ENCODE data around the gene GOLGA6L2.
"Not testable (repeated sequence)": the region's sequence is repeated elsewhere in the genome, so short reads cannot be mapped to it uniquely, and the experiment has no call there.

The GOLGA6L2 gene

DNA sequence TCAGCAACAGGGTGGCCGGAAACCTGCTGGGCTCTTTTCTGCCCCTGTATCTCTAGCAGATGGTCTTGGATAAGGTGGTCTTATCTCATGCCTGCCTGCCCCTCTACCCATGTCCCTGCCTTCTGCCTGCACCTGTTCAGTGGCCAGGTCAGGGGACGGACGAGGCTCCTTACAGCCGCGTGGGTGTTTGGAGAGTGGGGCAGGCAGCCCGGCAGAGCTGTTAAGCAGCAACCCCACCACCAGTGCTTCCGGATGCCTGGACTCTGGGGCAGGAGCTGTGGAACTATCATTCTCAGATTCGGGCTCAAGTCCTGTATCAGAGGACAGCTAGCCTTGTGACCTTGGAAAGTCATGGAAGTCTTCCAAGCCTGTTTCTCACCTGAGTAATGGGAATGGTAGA lies 21.7 kb downstream of the GOLGA6L2 start:
- DNase-seq (ENCODE audit: low read depth in 2 of 2): not testable (repeated sequence)

DNA sequence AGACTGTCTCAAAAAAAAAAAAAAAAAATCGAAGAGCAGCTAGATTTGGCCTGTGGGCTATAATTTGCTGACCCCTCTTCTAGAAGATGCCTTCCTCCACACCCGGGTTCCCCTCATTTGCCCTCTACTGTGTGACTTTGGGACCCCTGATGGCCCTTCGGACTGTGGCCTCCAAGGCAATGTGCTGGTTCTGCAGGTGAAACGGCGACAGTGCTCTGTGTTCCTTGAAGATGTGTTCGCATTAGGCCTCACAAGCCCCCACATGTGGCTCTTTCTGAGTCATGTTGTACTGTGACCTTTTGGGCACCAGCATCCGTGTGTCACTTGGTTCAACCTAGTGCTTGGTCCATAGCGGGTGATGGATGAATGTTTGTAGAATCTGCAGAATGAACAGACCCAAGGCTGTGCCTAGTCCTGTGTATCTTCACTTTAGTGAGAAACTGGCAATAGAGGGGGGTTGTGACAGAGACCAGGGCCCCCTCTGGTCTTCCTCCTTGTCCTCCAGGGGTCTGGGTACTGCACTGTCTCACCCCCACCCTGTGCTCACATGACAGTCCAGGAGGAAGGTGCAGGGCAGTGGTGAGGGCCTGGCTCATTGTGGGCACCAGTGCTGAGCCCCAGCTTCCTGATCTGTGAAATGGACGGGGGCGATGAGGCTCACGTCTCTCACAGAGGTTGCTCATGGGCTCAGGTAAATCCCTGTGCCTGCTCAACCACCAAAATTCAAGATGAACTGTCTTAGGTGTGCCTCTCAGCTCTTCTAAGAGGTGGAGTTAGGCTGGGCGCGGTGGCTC lies 22.7 kb downstream of the GOLGA6L2 start:
- no peak for DNase-seq (ENCODE audit: low read depth in 2 of 2)

DNA sequence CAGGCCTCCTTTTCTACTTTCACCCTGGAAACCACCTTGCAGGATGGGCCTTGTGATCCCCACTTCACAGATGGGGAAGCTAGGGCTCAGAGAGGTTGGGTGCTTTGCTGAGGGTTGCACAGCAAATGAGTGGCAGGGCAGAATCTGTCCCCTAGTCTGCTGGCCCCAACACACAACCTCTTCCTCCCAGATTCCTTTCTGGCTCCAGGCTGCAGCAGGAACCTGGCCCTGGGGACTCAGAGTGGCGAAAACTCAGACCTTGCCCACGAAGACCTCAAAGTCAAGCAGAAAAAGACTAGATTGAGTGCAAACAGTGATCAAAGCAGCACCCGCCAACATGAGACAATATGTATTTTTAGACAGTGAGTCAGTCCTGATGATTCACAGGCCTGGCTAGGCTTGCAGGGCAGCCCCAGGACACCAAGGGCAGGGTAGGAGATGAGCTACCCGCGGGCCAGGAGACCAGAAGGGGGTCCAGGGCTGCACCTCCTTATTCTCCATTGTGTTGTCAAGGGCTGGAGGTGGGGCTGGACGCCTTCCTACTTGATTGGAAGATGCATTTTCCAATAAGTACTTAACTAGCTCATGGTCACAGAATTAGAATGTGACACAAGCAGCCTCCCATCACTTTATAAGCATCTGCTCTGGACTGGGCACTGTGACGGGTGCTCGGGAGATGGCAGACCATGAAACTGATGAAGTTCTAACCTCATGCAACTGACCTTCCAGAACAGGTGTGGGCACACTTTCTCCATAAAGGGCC lies 23.9 kb downstream of the GOLGA6L2 start:
- no peak for DNase-seq (ENCODE audit: low read depth in 2 of 2)

- DNase-seq (ENCODE audit: low read depth in 2 of 2): no peak
These were observed 24.7 kb downstream of the GOLGA6L2 start for GRCh38 chr15:23422099-23422945.

DNA sequence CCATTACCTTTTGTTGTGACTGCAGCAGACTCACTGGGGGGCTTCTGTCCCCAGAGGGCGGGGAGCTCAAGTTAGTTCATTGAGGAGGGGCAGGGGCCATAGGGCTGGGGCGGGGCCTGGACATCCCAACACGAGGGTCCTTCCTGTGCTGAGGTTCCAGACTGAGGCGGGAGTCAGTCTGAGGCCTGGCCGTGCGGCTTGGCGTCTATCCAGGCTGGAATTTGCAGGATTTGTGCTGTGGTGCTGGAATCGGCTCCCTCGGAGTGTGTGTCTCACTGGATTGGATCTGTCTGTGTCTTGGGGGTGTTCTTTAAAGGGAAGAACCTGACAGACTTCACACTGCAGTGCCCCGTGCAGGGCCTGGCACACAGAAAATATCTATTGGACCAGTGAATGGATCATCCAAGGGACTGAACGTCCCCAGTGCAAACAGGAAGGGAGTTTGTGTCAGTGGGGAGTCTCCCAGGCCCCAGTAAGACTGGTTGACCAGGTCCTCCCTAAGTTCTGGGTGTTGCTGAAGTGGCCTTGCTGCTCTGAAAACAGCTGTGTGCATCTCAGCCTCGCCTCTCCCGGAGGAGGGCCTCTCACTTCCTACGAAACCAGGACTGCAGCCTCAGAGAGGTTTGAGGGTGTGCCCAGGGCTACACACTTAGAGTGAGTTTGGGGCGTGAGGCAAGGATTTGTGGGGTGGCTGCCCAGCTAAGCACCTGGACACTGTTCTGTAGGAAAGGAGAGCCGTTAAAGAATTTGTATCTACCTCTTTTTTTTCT lies 26.1 kb downstream of the GOLGA6L2 start:
- no peak for DNase-seq (ENCODE audit: low read depth in 2 of 2)

DNA sequence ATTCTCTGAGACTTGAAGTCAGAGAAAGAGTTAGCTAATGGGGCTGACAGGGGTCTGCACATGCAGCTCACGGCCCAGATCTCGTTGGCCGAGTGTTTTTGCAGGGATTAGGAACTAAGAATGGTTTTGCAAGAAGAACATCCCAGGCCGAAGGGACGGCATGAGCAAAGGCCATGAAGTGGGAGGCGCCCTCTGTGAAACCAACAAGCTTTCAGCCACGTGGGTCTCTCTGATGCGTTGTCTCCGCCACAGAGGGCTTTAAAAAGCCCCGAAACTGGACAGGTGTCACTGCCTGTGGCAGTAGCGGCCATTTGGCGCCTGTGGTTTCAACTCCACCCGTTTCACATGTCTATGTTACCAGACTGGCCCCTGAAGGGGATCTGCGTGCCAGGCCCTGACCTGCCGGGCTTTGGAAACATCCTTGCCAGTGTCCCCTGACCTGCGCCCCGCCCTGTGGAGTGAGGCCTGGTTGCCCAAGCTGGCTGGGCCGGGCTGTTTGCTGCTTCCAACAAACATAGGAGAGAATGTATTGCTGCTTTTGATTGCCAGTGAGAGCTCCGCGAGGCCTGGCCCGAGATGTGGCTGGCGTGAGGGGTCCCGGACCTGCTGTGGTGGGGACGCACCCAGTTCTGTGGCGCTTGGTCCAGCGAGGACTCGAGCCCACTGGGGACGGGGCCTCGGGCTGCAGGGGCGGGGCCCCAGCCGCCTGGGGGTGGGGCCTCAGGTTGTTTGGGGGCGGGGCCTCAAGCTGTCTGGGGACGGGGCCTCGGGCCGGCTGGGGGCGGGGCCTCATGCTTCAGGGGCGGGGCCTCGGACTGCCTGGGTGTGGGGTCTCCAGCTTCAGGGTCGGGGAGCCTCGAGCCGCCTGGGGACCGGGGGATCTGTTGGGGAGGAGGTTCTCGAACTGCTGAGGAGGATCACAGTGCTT lies 30.4 kb downstream of the GOLGA6L2 start:
- no peak for DNase-seq (ENCODE audit: low read depth in 2 of 2)

DNA sequence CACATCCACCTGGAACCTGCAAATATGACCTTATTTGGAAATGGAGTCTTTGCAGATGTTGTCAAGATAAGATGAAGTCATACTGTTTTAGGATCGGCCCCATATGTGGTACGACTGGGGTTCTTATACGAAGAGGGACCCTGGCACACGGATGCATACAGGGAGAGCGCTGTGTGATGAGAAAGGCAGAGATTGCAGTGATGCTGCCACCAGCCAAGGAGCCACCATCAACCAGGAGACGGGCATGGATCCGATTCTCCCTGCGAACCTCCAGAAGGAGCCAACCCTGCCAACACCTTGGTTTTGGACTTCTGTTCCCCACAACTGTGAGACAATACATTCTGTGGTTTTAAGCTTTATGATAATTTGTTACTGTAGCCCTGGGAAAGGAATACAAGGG lies 31.2 kb downstream of the GOLGA6L2 start:
- DNase-seq (ENCODE audit: low read depth in 2 of 2): not testable (repeated sequence)

DNA sequence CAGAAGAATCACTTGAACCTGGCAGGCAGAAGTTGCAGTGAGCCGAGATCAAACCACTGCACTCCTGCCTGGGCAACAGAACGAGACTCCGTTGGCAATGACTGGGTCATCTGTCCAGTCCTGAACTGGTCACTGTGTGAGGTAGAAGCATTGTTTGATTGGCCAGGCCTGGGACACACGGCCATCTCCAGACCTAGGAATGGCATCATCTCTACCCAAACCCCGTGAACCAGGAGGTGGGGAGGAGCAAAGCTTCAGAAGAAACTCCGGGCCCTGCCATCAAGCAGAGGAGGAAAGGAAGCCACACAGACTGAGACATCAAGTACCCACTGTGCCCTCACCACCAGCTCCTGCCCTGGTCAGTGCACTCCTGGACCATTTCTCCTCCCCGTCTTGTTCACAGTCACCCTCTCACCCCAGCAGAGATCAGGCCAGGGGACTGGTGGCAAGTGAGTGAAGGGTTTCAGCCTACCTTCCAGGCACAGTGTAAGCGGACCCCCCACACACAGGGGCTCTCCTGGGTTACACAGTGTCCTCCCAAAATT lies 31.6 kb downstream of the GOLGA6L2 start:
- no peak for DNase-seq (ENCODE audit: low read depth in 2 of 2)

GRCh38 chr15:23412881-23413600 lies 34.0 kb downstream of the GOLGA6L2 start:
- not testable (repeated sequence) for DNase-seq (ENCODE audit: low read depth in 2 of 2)

- no peak for DNase-seq (ENCODE audit: low read depth in 2 of 2)
These were observed 35.2 kb downstream of the GOLGA6L2 start for GRCh38 chr15:23411841-23412240.

DNA sequence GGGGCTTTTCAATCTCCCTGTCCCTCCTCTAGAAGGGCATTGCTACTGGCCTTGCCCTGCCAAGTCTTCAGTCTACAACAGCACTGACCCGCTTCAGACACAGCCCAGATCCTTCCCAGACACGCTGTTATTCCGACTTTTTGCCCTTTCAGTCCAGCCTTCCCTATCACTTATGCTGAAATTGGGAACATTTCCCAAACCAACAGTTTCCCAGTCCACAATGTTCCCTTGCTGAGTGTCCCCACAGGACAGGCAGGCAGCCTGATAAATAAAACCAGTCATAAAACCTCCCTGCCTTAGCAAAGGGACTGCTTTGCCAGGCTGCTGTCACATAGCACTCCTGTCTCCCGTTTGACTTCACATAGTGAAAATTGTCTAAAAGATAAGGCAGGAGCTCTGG lies 43.5 kb downstream of the GOLGA6L2 start:
- no peak for DNase-seq (ENCODE audit: low read depth in 2 of 2)

GRCh38 chr15:23402544-23402943 lies 44.5 kb downstream of the GOLGA6L2 start:
- DNase-seq (ENCODE audit: low read depth in 2 of 2): no peak

- DNase-seq (ENCODE audit: low read depth in 2 of 2): no peak
These were observed 44.9 kb downstream of the GOLGA6L2 start for GRCh38 chr15:23402140-23402539.

DNA sequence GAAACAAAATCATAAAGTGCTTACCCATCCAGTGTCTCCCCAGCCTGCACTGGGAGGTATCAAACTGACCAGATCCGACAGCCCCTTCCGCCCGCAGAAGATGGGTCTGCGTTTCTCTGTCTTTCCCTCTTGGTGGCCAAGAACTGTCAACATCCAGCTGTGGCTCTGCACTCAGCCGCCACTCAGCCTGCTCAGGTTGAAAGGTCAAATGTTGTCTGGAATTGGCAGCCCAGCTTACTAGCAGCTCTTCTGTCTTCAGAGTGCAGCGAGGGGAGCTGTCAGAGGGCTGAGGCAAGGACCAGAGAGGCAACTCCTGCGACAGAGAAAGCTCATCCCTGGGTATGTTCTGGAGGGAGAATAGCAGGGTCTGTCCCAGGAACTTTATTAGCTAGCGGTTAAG lies 45.4 kb downstream of the GOLGA6L2 start:
- DNase-seq (ENCODE audit: low read depth in 2 of 2): no peak

GRCh38 chr15:23399207-23399606 lies 47.8 kb downstream of the GOLGA6L2 start:
- not testable (repeated sequence) for DNase-seq (ENCODE audit: low read depth in 2 of 2)

DNA sequence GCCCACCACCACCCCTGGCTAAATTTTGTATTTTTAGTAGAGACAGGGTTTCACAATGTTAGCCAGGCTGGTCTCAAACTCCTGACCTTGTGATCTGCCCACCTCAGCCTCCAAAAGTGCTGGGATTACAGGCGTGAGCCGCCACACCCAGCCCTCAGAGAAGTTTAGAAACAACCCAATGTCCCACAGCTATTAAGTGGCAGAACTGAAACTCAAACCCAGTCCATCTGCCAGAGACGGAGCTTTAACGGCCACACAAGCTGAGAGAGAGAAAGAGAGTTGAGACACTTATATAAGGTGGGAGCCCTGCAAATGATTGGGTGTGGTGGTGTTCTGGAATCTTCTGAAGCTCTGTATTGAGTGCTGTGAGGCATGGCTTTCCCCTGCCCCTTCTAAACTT lies 48.7 kb downstream of the GOLGA6L2 start:
- not testable (repeated sequence) for DNase-seq (ENCODE audit: low read depth in 2 of 2)

DNA sequence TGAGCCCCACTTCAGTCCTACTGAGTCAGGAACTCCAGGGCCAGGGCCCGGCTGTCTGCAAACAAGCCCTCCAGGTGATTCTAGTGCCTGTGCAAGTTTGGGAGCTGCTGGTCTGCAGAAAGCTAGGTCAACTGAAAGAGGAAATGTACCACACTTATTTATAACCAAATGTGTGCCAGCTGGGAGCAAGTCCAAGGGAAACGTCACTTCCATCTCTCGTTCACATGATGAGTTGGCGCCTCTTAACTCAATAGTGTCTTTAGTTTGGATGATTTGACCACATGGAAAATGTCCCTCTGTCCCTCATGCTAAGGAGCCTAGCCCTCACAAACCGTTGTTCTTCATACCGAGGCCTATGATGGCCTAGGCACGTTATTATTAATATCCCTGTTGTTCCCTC lies 49.3 kb downstream of the GOLGA6L2 start:
- DNase-seq (ENCODE audit: low read depth in 2 of 2): no peak

DNA sequence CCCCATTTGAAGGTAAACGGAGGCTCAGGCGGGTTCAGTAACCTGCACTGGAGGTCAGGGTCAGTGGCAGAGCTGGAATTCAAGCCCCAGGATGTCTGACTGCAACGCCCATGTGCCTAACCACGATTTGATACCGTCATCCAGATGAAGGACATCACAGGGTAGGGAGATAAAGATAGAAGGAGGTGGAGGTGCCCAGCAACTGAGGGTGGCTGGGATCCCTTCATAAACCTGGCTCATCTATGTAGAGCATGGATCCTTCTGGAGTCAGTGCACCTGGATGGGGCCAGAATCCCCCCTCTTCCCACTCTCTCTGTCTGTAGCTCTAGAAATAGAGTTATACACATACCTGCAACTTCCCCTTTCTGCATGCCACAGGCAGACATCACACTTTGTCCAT lies 51.2 kb downstream of the GOLGA6L2 start:
- DNase-seq (ENCODE audit: low read depth in 2 of 2): no peak

DNA sequence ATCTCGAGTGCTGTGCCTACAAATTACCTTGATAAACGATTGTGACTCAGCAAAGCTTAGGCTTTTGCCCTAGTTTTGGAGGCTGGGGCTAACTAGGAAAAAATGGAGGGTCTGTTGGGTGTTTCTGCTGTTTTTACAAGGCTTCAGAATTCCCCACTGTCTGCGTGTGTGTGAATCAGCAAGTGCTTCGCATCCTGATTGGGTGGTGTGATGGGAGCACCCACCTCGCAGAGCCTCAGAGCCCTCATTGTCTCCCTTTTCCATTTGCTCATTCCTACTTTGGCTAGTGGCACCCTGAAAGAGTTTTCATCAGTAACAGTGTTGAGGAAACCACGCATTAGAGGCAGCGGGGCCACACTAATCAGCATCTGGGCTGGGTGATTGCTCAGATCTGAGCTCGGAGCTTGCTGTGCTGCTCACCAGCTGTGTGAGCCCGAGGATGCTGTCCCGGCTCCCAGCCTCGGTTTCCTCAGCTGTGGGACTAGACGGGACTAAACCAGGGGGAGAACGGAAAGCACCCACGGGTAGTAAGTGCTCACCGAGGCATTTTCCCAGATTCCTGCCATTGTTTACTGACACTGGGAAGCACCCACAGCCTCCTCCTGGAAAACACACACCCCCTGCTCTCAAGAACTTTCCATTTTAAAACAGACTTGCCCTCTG lies 51.9 kb downstream of the GOLGA6L2 start:
- no peak for DNase-seq (ENCODE audit: low read depth in 2 of 2)

All from stimulated activated CD8-positive, alpha-beta memory T cell treated with anti-CD3 and anti-CD28 coated beads, Interleukin-2, amount 100 ng/mL, for 1 hour (primary cell).